GM19239 (cell line): ENCODE results near the gene RNASET2.
A peak's percentile ranks its signal among the peaks of the same experiment; 100 is the strongest.

ENCODE experiments used
- DNase-seq: peaks from one replicate; pipeline ENCODE4 v3.0.0; 2011; ENCODE audit warnings: low spot score; ENCODE audit not compliant: insufficient read length
- FAIRE-seq: peaks from 2 replicates; lab custom pipeline; 2011; peaks lifted over from hg19 to GRCh38; lab: Jason Lieb, UNC

RNASET2 gene, protein sequence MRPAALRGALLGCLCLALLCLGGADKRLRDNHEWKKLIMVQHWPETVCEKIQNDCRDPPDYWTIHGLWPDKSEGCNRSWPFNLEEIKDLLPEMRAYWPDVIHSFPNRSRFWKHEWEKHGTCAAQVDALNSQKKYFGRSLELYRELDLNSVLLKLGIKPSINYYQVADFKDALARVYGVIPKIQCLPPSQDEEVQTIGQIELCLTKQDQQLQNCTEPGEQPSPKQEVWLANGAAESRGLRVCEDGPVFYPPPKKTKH

DNA sequence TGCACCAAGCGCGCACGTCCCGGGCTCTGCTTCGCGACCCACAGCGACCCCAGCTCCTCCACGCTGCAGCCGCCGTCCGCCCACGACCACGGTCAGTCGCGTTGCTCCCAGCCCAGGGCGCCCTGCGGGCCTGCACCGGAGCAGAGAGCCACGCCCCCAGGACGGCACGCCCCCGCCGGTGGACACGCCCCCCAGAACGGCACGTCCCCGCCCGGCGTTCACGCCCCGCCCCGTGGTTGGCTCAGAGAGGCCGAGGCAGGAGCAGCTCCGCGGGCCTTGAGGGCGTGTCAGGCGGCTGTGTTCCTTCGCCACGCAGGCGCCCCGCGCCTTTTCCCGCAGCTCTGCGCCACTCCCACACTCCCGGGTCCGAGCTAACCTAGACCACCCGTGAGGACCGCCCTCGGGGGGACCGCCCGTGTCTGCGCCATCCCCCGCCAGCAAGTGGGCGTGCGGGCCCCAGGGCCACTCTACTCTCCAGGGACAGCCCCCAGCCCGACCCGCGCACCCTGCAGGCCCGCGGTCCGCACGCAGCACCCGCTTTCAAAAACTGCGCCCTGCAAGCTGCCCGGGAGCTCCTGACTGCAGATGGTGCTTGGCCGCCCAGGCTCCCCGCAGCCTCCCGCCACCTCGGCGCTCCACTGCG is at the start of gene RNASET2:
Gene RNASET2, minus strand, starts transcription at position 107 of the 643 bp plus-strand sequence. CDS start 368 bp downstream, outside the sequence.
- peak; percentile 50 for DNase-seq
- peak; percentile 84 for FAIRE-seq

DNA sequence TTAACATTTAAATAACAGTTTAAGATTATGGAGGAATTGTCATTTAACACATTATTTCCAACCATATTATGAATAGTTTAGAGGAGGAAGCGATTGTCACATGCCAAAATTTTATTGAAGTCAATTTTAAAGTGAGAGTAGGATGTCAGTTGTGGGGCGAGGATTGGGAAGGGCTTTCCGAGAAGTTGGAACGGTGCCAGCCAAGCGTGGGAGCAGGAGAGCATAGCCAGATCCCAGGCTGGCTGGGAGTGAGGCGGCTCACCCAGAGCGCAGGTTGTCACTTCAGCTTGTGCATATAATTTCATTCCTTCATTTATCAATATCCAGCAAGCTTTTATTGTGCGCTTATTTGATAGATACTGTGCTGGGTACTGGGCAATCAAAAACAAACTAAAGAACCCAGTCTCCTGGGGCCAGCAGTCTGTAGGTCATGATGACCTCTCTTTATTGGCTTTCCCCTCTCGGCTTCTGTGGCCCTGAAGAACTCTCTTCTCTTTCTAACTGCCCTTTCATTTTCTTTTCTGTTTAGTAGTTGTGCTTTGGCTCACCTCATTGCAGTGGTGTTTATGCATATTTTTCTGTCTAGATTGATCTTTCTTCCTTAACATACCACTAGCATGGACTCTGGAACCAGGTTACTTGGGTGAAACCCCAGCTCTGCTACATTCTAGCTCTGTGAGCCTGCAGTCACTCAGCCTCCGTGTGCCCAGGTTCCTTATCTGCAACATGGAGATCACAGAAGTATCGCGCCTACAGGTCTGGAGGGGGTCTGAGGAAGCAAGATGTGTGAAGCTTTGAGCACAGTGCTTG is 49.2 kb upstream of the RNASET2 start:
- DNase-seq: no peak
- FAIRE-seq: no peak

DNA sequence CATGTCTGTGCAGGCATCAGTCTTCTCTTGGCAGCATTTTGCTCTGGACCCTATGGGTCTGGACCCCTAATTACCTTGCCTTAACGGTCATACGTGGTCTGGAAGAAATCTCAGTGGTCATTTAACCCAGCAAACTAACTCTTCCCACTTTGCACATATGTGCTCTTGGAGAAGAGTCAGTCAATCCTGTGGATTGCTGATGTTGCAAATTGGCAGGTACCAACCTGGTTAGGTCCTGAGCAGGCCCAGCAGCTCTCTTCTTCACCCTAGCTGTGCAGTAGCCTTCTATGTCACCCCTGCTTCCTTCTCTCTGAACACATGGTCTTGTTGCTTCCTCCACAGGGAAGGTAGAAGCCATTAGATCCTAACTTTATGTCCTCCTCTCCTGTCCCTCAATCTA is 44.4 kb upstream of the RNASET2 start:
- DNase-seq: no peak
- FAIRE-seq: peak; percentile 87

DNA sequence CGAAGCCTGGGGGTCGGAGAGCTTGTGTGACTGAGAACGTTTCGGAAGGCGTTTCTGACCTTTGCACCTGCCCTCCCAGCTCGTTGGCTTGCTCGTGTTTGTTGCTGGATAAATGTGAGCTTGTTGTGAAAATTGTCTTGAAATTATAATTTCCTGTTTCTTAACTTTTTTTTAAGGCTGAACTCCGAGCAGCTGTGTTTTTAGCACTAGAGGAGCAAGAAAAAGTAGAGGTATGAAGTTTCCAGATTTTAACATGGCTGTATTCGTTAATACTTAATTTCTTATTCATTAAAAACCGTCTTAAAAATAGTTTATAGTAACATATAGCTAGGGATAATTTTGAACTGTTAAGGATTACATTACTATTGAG is 43.5 kb upstream of the RNASET2 start:
- no peak for FAIRE-seq
- DNase-seq: no peak

DNA sequence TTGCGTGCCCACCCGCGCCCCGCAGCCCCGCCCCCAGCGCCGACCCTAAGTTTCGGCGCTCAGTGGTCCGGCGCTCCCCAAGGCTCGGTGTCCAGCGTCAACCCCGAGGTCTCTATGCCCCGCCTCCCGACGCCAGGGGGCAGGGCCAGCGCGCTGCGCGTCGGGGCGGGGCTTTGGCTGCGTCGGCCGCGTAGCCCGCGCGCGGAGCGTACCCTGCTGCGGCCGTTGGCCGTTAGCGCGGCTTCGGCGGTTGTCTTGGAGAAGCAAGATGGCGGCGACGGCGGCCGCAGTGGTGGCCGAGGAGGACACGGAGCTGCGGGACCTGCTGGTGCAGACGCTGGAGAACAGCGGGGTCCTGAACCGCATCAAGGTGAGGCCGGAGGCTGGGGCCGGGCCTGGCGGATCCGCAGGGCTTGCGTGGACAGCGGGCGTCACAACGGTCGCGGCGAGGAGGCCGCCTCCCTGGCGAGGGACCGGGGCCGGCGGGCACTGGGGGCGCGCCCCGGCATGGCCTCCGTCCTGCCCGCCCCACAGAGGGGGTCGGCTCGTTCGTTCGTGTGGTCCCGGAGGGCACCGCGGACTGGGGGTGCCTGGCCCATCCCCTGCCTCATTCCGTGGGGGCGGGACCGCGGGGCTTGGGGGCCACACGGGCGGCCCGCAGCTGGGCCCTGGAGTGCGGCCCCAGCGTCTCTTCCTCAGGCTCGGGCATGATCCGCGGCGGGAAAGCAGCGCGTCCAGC is 43.0 kb upstream of the RNASET2 start, which contains the start of gene CEP43:
Gene CEP43, plus strand, starts transcription at position 253 of the 739 bp plus-strand sequence. Its CDS starts 16 bp downstream, at position 269.
- DNase-seq (peak; percentile 89), FAIRE-seq (peak; percentile 96)

DNA sequence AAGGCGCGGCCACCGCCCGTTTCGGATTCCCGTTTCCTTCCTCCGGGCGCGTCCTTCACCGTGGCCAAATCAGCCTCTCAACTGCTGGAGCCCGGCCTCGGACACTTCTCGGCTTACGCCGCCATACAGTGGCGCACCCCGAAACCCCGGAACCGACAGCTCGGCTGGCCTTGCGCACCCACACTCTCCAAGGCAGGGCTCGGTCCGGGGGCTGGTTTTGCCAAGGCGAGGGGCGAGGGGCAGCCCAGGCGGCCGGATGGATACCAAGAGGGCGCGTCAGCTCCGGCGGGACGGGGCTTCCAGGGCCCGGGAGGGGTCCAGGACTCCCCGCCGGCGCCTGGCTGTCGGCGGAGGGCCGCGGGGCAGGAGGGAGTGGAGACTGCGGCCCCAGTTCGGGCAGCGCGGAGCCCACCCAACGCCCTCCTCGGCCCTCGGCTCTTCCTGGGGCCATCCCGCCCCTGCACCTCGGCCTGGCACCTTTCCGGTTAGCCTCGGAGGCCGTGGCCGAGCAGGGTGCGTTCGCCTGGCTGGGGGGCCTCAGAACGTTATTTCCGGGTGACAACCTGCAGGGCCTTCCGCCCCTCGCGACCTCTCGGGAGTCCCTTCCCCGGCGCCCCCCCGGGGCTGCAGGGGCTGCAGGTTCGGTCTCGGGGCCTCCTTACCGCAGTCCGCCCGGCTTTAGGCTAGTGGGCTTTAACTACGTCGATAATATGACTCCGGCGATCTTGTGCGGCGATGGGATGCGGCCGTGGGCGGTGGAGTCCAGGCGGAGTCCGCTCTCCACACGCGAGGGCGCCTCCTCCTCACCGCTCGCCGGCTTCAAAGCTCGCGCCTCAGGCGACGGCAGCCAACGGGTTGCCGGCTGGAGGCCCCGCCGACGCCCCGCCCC is 42.1 kb upstream of the RNASET2 start:
- no peak for DNase-seq
- no peak for FAIRE-seq

DNA sequence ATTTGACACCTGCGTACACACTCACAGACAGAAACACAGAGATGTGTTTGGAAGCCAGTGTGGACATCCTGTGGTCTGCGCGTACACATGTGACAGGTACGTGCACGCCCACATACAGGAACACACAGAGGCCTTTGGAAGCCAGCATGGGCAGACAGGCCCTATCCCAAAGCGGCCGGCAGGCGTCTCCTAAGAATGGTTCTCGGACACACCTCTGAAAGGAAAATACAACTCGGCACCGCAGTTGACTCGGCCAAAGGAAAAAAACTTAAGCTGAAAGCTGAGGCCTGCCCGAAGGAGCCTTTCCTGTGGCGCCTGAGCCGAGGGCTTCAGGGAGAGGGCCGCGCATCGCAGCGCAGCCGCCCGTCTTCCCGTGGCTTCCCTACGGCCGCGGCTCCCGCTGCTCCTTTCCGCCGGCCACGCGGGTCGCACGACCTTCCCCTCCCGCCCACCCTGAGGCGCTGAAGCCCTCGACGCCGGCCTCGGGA is 41.5 kb upstream of the RNASET2 start:
- FAIRE-seq (peak; percentile 93), DNase-seq (no peak)

DNA sequence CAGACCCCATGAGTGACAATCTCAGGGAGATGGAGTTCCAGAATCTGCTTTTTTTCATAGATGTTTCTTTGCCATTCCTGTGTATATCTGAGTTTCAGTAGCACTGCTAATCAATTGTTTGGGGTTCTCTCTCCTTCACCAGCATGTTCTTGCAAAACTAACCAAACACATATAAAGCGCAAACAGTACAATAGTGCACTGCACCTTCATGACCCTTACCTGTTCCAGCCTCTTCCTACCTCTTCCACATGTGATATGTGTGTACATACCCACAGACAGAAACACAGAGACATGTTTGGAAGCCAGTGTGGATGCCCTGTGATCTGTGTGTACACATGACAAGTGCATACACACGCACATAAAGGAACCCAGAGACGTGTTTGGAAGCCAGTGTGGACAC is 41.0 kb upstream of the RNASET2 start:
- no peak for DNase-seq
- FAIRE-seq: no peak

DNA sequence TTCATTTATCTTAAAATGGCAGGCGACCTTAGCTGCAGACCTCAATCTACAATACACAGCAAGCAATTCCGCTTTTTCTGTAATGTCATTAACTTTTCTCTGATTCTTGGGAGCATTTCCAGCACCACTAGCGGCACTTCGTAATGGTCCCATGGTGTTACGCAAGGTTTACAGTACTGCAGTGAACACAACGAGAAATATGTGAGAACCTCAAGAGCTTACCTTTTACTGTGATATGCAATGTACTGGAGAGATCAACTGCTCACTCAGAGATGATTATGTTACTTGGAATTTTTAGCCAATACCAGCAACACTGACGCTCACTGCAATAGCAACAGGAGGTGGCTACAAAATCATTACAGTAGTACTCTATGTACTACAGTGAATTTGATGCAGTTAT is 40.1 kb upstream of the RNASET2 start:
- DNase-seq: no peak
- no peak for FAIRE-seq

DNA sequence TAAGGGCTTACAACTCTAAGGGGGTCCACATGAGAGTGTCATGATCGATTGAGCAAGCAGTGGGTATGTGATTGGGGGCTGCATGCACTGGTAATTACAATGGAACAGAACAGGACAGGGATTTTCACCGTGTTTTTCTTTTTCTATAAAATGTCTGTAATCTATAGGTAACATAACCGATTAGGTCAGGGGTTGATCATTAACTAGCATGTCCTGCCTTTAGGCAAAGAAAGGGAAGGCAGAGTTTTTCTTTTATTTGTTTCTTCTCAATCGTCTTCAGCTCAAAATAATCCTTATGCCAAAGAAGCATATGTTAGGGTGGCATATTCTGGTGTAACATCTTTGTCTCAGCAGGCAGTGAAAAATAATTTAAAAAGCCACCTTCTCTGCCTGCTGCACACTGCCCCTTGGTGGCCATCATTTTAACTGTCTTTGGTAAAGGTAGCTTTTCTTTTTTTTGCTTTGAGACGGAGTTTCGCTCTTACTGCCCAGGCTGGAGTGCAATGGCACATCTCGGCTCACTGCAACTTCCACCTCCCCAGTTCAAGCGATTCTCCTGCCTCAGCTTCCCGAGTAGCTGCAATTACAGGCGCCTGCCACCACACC is 33.2 kb upstream of the RNASET2 start:
- DNase-seq (no peak), FAIRE-seq (peak; percentile 84)

DNA sequence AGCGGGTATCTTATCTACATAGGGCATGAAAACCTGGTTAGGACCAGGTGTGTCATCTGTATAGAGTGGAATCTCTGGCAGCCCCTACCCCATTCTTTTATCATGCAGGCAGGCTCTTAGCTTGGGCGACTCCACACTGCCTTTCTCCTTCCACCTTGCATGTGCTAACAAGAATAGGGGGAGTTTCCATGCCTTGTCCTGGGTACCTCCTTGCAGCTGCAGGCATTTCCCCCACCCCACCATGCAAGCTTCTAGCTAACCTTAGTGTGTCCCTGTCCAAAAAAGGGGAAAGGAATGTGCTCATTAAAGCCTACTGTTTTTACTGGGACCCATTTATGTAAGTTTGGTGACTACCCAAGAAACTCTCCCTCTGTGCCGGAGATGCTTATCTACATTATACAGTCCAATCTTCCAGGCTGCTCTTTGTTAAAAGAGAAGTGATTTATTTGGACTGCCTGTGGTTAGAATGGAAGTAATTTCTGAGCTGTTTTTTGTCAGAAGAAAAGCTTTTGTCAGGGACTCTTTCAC is 32.4 kb upstream of the RNASET2 start:
- DNase-seq (no peak), FAIRE-seq (no peak)

DNA sequence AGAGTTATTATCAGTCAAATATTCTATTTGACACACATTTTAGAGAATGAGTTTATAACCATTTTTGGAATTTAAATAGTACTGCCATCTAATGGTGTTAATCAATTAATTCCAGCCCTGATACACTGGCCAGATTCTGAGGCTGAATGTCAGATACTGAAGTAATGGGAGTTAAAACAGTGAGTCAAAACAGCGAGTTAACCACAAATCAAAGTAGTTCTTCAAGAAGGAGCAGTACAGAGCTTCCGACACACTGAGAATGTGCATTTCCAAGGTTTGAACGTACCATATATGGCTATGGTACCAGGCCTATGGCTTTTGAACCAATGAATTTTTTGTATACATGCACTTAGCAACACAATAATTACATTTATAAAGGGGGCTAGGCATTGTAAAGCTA is 31.6 kb upstream of the RNASET2 start:
- FAIRE-seq: peak; percentile 62

DNA sequence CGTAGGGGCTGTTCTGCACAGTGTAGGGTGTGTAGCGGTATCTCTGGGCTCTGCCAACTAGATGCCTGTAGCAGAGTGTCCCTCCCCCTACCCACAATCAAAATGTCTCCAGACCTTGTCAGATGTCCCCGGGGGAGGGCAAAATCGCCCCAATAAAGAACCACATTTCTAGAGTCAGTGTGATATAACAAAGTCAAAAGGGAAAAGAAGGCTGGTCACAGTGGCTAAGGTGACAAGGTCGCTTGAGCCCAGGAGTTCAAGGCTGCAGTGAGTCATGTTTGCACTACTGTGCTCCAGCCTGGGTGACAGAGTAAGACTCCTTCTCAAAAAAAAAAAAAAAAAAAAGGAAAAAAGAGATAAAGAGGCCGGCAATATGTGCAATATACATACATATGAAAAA is 31.1 kb upstream of the RNASET2 start:
- DNase-seq (no peak), FAIRE-seq (no peak)

More for the DNA sequence above, 31.6 kb upstream of the RNASET2 start:
- DNase-seq: no peak

DNA sequence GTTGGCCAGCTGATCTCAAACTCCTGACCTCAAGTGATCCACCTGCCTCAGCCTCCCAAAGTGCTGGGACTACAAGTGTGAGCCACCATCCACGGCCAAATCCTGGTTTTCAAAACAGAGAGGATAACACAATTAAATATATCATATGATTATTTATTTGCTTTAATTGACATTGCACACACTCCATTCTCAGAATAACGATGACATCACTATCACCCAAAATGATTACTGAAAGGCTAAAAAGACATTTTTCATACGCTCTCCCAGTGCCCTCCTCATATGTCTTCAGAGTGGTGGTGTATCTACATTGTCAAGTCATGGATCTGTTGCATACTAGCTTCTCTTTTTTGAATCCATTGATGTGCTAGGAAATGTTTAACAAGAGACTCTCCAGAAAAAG is 24.4 kb upstream of the RNASET2 start:
- FAIRE-seq (no peak), DNase-seq (no peak)

DNA sequence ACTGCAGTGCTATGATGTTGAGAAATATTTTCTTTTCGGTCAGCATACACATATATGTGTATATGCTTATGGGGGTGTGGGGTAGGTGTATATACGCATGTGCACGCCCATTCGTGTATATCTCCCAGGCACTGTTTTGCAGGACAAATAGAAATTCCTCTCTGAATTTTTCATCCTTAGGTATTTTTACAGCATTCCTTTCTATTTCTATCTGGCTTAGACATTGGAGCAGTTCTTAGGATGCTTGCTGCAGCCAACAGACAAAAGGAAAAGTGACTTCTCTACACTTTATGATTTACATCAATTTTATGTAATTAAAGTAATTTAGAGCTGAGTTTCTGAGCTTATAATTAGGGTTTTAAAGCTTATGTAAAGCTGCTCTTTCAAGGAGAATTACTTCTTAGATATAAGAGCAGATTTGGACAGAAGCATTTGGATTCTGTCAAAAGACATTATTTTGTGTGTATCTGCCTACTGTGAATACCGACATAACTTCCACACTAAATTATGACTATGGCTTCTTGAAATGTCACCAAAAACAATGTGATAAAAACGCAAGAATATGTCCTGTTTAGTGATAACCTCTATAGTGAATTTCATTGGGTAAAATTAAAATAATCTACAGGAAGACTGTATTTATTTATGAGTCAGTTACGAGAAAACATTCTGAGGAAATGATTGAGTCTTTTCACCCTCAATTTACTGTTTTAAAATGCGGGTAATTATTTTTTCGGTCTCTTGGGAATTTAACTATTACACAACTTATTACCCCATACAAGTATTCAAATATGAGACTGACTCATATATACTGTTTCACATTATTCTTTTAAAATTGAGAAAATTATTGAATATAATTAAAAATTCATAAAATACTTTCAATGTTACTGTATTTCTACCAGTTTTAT is 21.5 kb upstream of the RNASET2 start:
- DNase-seq: no peak
- peak; percentile 21 for FAIRE-seq

DNA sequence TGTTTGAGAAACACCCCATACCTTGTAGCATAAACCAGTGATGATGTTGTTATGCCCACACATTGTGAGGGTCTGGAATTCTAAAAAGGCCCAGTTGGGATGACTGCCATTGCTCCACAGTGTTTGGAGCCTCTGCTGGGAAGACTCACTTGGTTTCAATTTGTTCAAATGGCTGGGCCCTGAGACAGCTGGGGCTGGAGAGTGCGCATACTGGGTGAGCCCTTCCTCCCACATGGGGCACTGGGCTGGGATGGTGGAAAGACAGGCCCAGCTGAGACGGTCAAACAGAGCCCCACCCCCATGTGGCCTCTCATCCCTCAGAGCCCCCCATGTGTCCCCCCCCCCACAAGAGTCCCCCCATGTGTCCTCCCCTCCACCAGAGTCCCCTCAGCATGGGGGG is 20.3 kb upstream of the RNASET2 start:
- FAIRE-seq (no peak), DNase-seq (no peak)

DNA sequence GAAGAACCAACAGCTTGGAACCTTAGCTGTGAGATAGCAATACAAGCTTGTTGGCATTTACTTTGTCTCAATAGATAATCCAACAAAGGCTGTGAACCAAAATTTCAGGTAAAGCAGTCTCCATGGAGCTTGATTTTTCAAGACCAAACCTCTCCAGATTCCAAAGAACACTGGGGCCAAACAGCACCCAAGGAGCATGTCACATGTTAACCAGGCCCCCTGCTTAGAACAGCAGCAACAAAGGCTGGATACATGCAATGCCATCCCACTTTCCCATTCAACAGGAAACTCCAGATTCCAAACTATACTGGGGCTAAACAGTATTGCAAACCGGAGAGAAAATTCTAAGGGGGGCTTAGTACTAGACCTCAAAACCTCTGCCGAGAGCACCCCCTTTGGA is 15.8 kb upstream of the RNASET2 start:
- DNase-seq: no peak
- FAIRE-seq: no peak

DNA sequence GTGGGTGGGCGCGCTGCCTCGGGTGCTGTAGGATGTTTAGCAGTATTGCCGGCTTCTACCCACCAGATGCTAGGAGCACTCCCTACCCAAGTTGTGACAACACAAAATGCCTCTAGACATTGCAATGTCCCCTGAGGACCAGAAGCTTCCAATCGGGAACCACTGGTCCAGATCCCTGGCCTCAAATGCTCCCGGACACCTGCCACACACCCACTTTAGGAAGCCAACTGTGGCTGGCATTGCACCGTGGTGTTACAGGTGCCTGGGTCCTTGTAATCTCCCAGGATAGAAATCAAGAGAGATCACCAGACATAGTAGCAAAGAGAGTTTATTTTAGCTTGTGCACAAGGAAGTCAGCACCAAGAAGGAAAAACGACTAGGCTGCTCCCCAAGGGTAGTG is 14.9 kb upstream of the RNASET2 start:
- no peak for DNase-seq
- no peak for FAIRE-seq
